Neural crest cell (in vitro differentiated cells): Measurements from ENCODE around the gene CTPS2. TPM values are rescaled to one million over a fixed set of nuclear protein-coding genes. Genes with fewer than 3 reads are reported as not detected.
"Not testable (repeated sequence)": the region's sequence is repeated elsewhere in the genome, so short reads cannot be mapped to it uniquely, and the experiment has no call there.

ENCODE experiments used
- DNase-seq: peaks from one replicate; pipeline ENCODE4 v3.0.0; 2021; ENCODE audit warnings: low read depth, mixed read lengths, low spot score
- H3K27ac Mint-ChIP-seq: one replicate; pipeline ENCODE4 v1.8.0; 2021; ENCODE audit warnings: mild to moderate bottlenecking, mixed read lengths; ENCODE audit not compliant: unreplicated experiment
- H3K27me3 Mint-ChIP-seq: 2 replicates; pipeline ENCODE4 v1.8.0; 2021; ENCODE audit warnings: low read depth, mild to moderate bottlenecking, mixed read lengths
- H3K36me3 Mint-ChIP-seq: 2 replicates; pipeline ENCODE4 v1.8.0; 2021; ENCODE audit warnings: low read depth, mild to moderate bottlenecking, mixed read lengths
- H3K4me1 Mint-ChIP-seq: 2 replicates; pipeline ENCODE4 v1.8.0; 2021; ENCODE audit warnings: mixed read lengths
- H3K4me3 Mint-ChIP-seq: one replicate; pipeline ENCODE4 v1.8.0; 2021; ENCODE audit warnings: mild to moderate bottlenecking, mixed read lengths
- H3K9me3 Mint-ChIP-seq: 2 replicates; pipeline ENCODE4 v1.8.0; 2021; ENCODE audit warnings: mixed read lengths
- CTCF ChIP-seq: fragments of 200-600 bp; sonication (generic); conservative IDR thresholded peaks from 2 replicates; pipeline ENCODE4 v1.5.0; 2021; ENCODE audit warnings: antibody characterized with exemption, mild to moderate bottlenecking
- total RNA-seq: library from RNA; stranded (reverse); gene quantifications from 2 replicates; pipeline ENCODE4 v1.2.1, GENCODE V29; 2021

Gene CTPS2
- total RNA-seq, 1 donor from 2014 or later, result 67.5 TPM

DNA sequence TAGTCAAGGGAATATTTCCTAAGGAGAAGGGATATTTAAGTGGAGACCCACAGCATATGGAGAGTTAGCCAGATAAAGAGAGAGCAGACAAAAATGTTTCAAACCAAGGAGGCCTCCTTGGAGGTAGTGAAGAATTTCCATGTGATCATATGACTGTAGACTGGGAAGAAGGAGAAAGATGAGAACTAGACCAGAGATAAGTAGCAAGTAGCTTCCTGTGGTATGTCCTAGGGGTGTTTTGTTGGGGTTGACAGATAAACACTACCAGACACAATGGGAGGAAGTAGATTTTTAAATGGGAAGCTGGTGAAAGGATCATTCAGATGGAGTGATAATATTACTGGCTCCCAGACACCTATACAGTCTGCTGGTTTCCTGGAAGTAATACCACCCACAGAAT, 20.5 kb upstream of the CTPS2 start:
- H3K4me1 Mint-ChIP-seq, result peaks cover 10% of the 10 kb centered on the region
- no peak overlapping the region for H3K4me3 Mint-ChIP-seq
- H3K9me3 Mint-ChIP-seq, result no peaks in the 10 kb centered on the region
- peaks cover 25% of the 10 kb centered on the region for H3K36me3 Mint-ChIP-seq
- H3K27me3 Mint-ChIP-seq, result no peaks in the 10 kb centered on the region
- no peak for DNase-seq
- TF ChIP-seq CTCF, result no peak
- no peak overlapping the region for H3K27ac Mint-ChIP-seq

DNA sequence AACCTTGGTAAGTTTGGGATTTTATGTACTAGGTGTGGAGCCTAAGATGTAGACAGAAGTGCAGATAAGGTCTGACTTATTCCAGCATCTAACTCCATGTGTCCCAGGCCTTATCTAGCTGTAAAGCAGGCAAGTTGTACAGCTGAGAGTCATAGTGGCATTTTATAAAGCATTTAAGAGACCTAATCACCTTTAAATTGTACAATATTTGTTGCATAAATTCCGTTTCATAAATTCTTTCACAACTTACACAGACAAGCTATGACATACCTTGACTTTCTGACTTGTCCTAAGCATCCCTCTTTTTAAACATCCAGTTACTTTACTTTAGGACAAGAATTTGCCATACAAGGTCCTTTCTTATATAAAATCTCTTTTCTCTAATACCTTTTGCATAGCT, 18.0 kb upstream of the CTPS2 start:
- Mint-ChIP-seq H3K27me3 (no peaks in the 10 kb centered on the region), H3K9me3 (no peaks in the 10 kb centered on the region), H3K27ac (no peak overlapping the region), H3K36me3 (peaks cover 25% of the 10 kb centered on the region), H3K4me1 (peaks cover 14% of the 10 kb centered on the region), H3K4me3 (no peak overlapping the region)
- TF ChIP-seq CTCF, result no peak
- DNase-seq, result no peak

GRCh38 chrX:16727637-16728036, 15.2 kb upstream of the CTPS2 start:
- Mint-ChIP-seq H3K4me3 (no peak overlapping the region), H3K4me1 (peaks cover 7% of the 10 kb centered on the region), H3K27me3 (no peaks in the 10 kb centered on the region), H3K27ac (no peak overlapping the region), H3K36me3 (peaks cover 23% of the 10 kb centered on the region), H3K9me3 (no peaks in the 10 kb centered on the region)
- no peak for TF ChIP-seq CTCF
- DNase-seq, result no peak

DNA sequence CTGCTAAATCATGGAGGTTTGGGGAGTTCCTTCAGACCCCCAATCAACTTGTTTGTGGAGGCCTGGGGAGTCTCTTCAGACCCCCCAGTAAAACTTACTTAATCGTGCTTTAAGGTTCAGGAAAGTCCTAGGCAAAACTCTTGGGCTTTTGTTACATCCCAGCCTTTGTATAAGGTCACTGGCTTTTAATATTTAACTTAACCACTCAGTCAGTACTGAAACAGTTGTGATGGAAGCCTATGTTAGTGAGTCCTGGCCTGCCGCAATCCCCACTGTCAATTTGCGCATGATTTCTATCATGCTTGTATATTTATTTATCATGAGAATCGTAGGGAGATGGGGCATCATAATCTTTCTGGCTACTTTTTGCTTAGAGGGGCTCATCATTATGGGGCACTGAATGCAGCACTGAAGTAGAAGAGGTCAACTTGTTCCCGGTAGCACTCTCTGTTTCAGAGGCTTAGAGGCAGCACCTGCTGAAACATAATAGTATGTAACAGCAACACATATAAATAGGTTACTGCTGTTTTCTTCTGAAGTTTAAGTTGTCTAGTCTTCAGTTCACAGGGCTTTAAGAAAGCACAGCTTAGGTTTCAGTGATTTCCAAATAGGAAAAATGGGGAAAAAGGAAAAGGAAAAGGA, 14.0 kb upstream of the CTPS2 start:
- H3K27me3 Mint-ChIP-seq, H3K4me3 Mint-ChIP-seq, H3K9me3 Mint-ChIP-seq, H3K27ac Mint-ChIP-seq, DNase-seq, H3K4me1 Mint-ChIP-seq: not testable (repeated sequence)
- H3K36me3 Mint-ChIP-seq, result peaks cover 23% of the 10 kb centered on the region

GRCh38 chrX:16725072-16725471, 12.6 kb upstream of the CTPS2 start:
- peaks cover 18% of the 10 kb centered on the region for H3K4me1 Mint-ChIP-seq

More at GRCh38 chrX:16725072-16725471, 12.6 kb upstream of the CTPS2 start:
- Mint-ChIP-seq H3K27me3 (no peaks in the 10 kb centered on the region), H3K4me3 (peak overlapping the region; percentile 23), H3K9me3 (no peaks in the 10 kb centered on the region), H3K36me3 (peaks cover 20% of the 10 kb centered on the region), H3K27ac (no peak overlapping the region)
- no peak for DNase-seq
- TF ChIP-seq CTCF, result no peak
